Fibroblast of mammary gland (primary cell): ENCODE data around the gene SSR4.

ENCODE experiments used
- DNase-seq: peaks from one replicate; pipeline ENCODE4 v3.0.0-alpha.2; 2010; ENCODE audit warnings: low read depth
- H3K4me3 ChIP-seq: 2 replicates; pipeline ENCODE4 v1.5.1; 2011; ENCODE audit warnings: low read depth, mild to moderate bottlenecking, low read length, moderate library complexity; ENCODE audit not compliant: control insufficient read depth
- TF ChIP-seq, protein P1 (sequence below): conservative IDR thresholded peaks from 2 replicates; pipeline ENCODE4 v1.5.1; 2011; ENCODE audit warnings: low read depth, low read length, inconsistent platforms; ENCODE audit not compliant: control insufficient read depth, insufficient read depth

The SSR4 gene

DNA sequence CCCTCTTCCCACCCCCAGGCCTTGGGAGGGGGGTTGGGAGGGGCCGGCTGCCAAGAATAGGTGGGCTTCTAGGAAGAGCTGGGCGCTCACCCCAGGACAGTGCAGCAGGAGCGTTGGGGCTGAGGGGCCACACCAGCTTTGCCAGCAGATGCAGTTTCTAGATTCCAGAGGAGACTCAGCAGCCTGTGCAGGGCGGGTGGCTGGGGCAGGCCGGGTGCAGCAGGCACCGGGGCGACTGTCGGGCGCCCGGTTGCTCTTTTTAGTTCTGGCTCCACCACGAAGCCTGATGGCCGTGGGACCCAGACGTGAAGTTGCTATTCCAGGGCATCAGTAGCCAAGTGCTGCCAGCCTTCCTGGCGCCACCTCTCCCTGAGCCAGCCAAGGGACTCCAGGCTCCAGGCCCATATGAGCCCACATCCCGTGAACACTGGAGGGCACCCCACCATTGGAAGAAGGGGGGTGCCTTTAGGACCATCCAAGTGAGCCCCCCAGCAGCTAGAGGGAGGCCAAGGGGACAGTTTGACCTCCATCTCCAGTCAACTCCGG is 5.8 kb downstream of the SSR4 start:
- TF ChIP-seq, protein P1, sequence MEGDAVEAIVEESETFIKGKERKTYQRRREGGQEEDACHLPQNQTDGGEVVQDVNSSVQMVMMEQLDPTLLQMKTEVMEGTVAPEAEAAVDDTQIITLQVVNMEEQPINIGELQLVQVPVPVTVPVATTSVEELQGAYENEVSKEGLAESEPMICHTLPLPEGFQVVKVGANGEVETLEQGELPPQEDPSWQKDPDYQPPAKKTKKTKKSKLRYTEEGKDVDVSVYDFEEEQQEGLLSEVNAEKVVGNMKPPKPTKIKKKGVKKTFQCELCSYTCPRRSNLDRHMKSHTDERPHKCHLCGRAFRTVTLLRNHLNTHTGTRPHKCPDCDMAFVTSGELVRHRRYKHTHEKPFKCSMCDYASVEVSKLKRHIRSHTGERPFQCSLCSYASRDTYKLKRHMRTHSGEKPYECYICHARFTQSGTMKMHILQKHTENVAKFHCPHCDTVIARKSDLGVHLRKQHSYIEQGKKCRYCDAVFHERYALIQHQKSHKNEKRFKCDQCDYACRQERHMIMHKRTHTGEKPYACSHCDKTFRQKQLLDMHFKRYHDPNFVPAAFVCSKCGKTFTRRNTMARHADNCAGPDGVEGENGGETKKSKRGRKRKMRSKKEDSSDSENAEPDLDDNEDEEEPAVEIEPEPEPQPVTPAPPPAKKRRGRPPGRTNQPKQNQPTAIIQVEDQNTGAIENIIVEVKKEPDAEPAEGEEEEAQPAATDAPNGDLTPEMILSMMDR: no peak
- H3K4me3 ChIP-seq: no peak overlapping the region
- DNase-seq: no peak

DNA sequence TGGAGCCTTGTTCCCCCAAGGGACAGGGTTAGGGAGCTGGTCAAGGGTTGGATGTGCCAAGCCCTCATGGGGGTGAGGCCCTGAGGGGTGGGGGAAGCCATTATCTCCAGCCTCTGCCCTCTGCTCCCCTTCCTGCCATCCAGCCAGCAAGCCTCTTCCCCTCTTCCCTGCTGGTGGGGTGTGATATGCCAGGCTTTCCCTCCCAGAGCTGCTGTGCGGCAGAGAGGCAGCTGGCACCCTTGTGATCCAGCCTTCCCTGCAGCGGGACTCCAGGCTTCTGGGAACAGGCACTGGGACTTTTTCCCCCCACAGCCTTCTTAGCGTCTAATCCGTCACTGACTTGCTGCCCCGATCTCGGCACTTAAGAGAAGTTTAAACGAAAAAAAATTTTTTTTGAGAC is 6.3 kb downstream of the SSR4 start:
- H3K4me3 ChIP-seq: no peak overlapping the region
- no peak for DNase-seq
- TF ChIP-seq, protein P1: no peak

DNA sequence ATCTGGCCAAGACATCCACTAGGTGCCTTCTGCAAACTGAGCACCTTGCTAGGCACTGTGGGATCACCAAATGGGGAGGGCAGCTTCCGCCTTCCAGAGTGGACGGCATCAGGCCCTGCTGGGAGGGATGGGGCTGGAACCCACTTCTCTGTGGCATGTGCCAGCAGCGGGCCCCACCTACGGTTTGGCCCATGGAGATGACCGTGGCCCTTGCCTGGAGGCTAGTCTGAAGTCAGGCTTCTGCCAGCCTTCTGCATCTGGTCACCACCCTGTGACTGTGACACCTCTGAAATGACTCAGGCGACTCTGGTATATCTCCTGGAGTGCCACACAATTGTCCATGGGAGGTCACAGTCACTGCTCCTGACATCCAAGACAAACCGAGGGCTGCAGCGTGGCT is 7.2 kb downstream of the SSR4 start:
- no peak for DNase-seq
- H3K4me3 ChIP-seq: no peak overlapping the region
- TF ChIP-seq, protein P1: no peak

DNA sequence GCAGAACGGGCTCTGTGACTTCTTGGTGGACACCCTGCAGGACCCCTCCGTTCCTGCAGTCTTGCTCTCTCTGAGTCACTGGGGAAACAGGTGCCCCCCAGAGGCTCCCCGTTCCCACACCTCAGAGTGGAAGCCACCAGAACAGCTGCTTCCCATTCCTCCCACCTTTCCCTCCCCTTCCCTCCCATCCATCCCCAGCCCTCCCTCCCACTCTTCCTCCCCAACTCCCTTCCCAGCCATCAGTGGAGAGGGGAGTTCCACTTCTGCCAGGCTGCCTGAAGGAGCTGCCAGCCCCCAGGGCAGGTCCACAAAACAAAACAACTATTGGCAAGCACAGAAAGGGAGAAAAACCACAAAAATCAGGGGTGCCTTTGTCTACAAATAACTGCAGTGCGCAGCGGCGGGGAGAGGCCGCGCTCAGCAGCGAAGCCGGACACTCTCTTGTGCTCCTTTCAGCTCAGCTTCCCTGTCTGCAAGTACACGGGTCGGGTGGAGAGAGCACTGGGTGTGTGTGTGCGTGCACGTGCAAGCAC is 8.1 kb downstream of the SSR4 start:
- H3K4me3 ChIP-seq: no peak overlapping the region
- DNase-seq: no peak
- TF ChIP-seq, protein P1: no peak

DNA sequence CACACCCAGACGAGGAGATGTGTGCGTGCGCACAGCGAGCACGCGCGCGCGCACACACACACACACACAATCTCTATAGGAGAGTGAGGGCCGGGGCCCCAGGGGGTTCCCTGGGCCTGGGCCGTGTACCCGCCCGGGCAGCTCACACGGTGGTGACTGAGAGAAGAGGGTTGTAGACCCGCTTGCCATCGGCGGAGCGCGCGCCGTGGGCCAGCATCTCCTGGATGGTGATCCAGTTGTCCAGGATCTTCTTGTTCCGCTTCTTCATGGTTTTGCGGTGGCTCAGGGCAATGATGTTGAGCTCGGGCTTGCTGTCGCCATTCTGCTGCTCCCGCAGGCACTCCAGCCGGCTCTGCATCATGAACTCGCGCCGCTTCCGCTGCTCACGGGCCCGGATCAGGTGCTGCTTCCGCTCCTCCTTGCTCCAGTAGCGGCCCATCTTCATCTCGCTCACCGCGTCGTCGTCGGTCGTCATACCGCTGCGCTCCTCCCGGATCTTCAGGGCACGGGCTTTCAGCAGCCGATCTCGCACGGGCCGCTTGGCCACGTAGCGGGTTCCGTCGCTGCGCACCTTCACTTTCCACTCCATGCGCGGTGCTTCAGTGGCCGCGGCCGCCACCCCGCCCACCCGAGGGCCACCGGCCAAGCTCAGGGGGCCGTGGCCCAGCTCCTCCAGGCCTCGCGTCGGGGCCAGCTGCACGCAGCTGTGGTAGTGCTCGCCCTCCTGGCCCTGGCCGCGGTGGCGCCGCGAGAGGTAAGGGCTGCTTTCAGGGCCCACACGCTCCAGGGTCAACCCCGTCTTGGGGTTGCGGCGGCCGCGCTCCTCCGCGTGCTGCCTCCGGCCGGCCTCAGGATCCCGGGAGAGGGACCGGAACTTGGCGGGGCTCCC is 9.0 kb downstream of the SSR4 start:
- DNase-seq: no peak
- TF ChIP-seq, protein P1: no peak
- H3K4me3 ChIP-seq: no peak overlapping the region

DNA sequence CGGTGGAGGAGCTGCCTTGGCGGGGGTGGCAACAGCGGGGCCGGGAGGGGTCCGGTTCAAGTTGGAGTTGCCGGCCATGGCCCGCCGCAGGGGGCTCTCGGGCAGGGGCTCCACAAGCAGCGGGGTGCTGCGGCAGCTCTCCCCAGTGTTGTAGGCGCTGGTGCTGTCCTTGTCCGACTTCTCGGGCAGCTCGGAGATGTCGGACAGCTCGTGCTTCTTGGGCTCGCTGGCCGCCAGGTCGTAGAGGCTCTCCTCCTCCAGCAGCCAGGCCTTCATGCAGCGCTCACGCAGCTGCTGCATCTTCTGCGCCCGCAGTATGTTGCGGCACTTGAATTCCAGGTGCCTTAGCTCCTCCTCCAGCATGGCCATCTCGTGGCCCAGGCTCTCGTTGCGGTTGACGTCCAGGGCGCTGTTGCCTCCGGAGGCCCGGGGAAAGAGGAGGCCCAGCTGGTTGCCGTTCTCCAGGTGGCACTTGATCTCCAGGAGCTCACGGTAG is 9.7 kb downstream of the SSR4 start:
- TF ChIP-seq, protein P1: no peak
- no peak overlapping the region for H3K4me3 ChIP-seq
- DNase-seq: no peak
